GM18526 (cell line): ENCODE measurements around the gene SLC4A8.

Experiments
- POLR2A ChIP-seq: IDR thresholded peaks from 3 replicates; pipeline ENCODE4 v1.6.1; 2011; ENCODE audit not compliant: insufficient read length; ENCODE audit errors: extremely low read depth

SLC4A8 gene

GRCh38 chr12:51406290-51406689 is 18.3 kb upstream of the SLC4A8 start:
- no peak for TF ChIP-seq POLR2A

- TF ChIP-seq POLR2A: no peak
These were observed 17.8 kb upstream of the SLC4A8 start for GRCh38 chr12:51406859-51407258.

- TF ChIP-seq POLR2A: no peak
These were observed 17.0 kb upstream of the SLC4A8 start for GRCh38 chr12:51407604-51408003.

DNA sequence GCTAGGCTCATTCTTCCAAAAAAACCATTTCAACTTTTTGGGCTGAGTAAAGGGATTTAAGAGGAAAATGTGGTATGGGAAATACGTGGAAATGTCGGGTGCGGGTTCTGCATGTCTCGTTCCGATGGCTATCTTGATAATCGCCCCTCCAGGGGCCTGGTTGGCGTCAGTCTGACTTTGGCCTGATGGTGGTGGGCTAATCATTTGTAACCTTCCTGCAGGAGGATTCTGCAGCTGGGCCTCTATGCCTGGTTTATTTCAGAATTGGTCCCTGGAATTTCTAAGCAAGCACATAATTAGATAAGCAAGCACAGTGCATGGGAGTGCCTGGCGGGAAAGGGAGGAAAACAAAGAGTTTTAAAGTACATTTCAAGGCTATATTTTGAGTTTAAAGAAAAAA is 14.8 kb upstream of the SLC4A8 start:
- no peak for TF ChIP-seq POLR2A

GRCh38 chr12:51413149-51413548 is 11.5 kb upstream of the SLC4A8 start:
- no peak for TF ChIP-seq POLR2A

DNA sequence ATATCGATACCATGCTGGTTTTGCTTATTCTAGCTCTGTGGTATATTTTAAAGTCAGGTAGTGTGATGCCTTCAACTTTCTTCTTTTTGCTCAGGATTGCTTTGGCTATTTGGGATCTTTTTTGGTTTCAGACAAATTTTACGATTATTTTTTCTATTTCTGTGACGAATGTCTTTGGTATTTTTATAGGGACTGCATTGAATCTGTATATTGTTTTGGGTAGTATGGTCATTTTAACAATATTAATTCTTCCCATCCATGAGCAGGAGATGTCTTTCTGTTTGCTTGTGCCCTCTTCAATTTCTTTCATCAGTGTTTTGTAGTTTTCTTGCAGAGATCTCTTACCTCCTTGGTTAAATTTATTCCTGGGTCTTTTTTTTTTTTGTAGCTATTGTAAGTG is 10.8 kb upstream of the SLC4A8 start:
- TF ChIP-seq POLR2A: no peak

- TF ChIP-seq POLR2A: no peak
These were observed 8.7 kb upstream of the SLC4A8 start for GRCh38 chr12:51415931-51416330.

GRCh38 chr12:51417826-51418225 is 6.8 kb upstream of the SLC4A8 start:
- no peak for TF ChIP-seq POLR2A

- no peak for TF ChIP-seq POLR2A
These were observed 5.0 kb upstream of the SLC4A8 start for GRCh38 chr12:51419425-51420193.

DNA sequence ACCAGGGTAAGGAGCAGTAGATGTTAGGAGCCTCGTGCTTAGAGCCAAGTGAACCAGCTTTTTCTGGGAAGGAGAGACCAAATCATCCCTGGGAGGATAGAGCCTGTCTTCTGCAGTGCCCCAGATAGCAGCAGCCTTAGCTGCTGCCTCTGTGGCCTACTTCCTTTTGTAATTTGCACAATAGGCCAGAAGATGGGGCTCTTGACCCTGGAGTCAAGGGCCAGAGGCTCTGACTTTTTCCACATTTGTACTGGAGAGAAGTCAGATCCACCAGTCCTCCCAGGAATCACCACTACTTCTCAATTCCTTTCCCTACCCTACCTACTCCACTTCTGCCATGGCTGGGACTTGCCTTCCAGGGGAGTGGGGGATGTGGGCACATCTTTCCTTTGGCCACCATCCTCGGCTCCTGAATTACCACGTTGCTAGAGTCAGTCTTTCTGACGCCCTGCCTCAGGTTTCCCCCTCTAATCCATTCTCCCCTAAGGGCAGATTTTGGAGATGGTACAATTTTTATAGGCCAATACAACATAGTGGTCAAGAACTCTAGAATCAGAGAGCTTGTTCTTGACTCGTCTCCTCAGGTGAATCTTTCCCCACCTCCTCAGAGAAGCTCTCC is 3.3 kb upstream of the SLC4A8 start:
- no peak for TF ChIP-seq POLR2A

- TF ChIP-seq POLR2A: no peak
These were observed 453 bp upstream of the SLC4A8 start for GRCh38 chr12:51424094-51424661.

GRCh38 chr12:51428256-51428655 is 3.6 kb downstream of the SLC4A8 start:
- no peak for TF ChIP-seq POLR2A

GRCh38 chr12:51429700-51430099 is 5.1 kb downstream of the SLC4A8 start:
- no peak for TF ChIP-seq POLR2A

DNA sequence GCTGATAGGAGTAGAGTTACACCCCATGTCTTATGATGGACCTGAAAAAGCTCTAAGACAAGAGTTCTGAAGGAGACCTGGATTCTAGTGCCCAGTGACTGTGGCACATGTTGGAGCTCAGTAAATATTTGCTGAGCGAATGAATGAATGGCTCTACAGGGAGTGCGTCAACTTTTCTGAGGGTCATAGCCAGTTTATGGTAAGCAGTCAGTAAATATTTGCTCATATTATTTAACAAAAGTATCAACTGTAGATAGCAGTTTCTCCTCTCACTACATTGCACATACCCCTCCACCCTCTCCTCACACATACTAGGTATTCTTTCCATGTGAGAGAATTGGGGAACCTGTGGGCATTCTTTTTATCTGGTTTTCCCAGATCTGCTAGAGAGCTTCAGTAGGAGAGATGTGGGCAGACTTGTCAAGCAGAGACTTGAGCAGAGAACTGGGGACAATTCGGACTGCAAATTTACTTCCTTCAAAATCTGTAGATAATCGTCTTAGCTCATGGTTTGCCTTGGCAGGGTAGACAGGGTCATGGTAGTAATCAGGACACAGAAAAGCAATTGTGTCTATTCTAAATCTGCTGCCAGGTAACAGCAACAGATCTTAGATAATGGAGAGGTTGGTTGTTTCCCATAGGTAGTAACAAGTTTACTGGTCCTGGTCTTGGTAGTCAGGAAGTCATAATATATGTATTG is 5.7 kb downstream of the SLC4A8 start:
- TF ChIP-seq POLR2A: no peak

DNA sequence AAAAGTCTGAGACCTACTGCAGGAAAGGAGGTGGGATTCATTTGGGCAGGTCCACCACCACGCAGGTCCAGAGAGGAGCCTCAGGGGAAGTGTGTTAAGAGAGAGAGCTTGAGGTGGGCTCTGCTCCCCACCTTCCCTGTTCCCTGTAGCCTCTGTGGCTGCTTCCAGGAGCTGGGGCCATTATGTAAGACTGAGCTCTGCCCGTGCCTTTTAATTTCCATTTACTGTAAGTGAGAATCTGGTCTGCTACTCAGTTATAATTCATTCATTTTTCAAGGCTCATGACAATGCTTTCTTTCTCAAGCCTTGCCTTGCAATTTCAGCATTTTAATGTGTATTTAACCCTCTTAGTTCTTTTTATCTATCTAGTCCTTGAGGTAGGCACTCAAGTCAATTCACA is 8.3 kb downstream of the SLC4A8 start:
- no peak for TF ChIP-seq POLR2A

- no peak for TF ChIP-seq POLR2A
These were observed 9.7 kb downstream of the SLC4A8 start for GRCh38 chr12:51434305-51434704.
